Neural crest cell (in vitro differentiated cells): ENCODE results near the gene NUP210L. TPM values are rescaled to one million over a fixed set of nuclear protein-coding genes. Genes with fewer than 3 reads are reported as not detected.
"Not testable (repeated sequence)": the region's sequence is repeated elsewhere in the genome, so short reads cannot be mapped to it uniquely, and the experiment has no call there.

Experiments
- DNase-seq: peaks from one replicate; pipeline ENCODE4 v3.0.0; 2021; ENCODE audit warnings: low read depth, mixed read lengths, low spot score
- H3K27ac Mint-ChIP-seq: one replicate; pipeline ENCODE4 v1.8.0; 2021; ENCODE audit warnings: mild to moderate bottlenecking, mixed read lengths; ENCODE audit not compliant: unreplicated experiment
- H3K27me3 Mint-ChIP-seq: 2 replicates; pipeline ENCODE4 v1.8.0; 2021; ENCODE audit warnings: low read depth, mild to moderate bottlenecking, mixed read lengths
- H3K36me3 Mint-ChIP-seq: 2 replicates; pipeline ENCODE4 v1.8.0; 2021; ENCODE audit warnings: low read depth, mild to moderate bottlenecking, mixed read lengths
- H3K4me1 Mint-ChIP-seq: 2 replicates; pipeline ENCODE4 v1.8.0; 2021; ENCODE audit warnings: mixed read lengths
- H3K4me3 Mint-ChIP-seq: one replicate; pipeline ENCODE4 v1.8.0; 2021; ENCODE audit warnings: mild to moderate bottlenecking, mixed read lengths
- H3K9me3 Mint-ChIP-seq: 2 replicates; pipeline ENCODE4 v1.8.0; 2021; ENCODE audit warnings: mixed read lengths
- CTCF ChIP-seq: fragments of 200-600 bp; sonication (generic); conservative IDR thresholded peaks from 2 replicates; pipeline ENCODE4 v1.5.0; 2021; ENCODE audit warnings: antibody characterized with exemption, mild to moderate bottlenecking
- total RNA-seq: library from RNA; stranded (reverse); gene quantifications from 2 replicates; pipeline ENCODE4 v1.2.1, GENCODE V29; 2021

The NUP210L gene
- total RNA-seq, 1 donor from 2014 or later: 0.05 TPM

GRCh38 chr1:154014154-154014907, 140.5 kb downstream of the NUP210L start:
- Mint-ChIP-seq H3K4me1 (no peaks in the 10 kb centered on the region), H3K9me3 (no peaks in the 10 kb centered on the region), H3K36me3 (no peaks in the 10 kb centered on the region), H3K4me3 (no peak overlapping the region), H3K27me3 (no peaks in the 10 kb centered on the region), H3K27ac (no peak overlapping the region)
- no peak for DNase-seq
- TF ChIP-seq CTCF: no peak

- not testable (repeated sequence) for H3K4me3 Mint-ChIP-seq, H3K36me3 Mint-ChIP-seq, H3K27me3 Mint-ChIP-seq, DNase-seq, H3K27ac Mint-ChIP-seq, H3K9me3 Mint-ChIP-seq, H3K4me1 Mint-ChIP-seq
Observed at GRCh38 chr1:154012543-154012942, 142.3 kb downstream of the NUP210L start.

GRCh38 chr1:154012129-154012528, 142.7 kb downstream of the NUP210L start:
- H3K4me1 Mint-ChIP-seq: no peaks in the 10 kb centered on the region
- no peak overlapping the region for H3K4me3 Mint-ChIP-seq
- TF ChIP-seq CTCF: no peak
- no peak for DNase-seq
- no peak overlapping the region for H3K27ac Mint-ChIP-seq
- H3K27me3 Mint-ChIP-seq: no peaks in the 10 kb centered on the region
- H3K9me3 Mint-ChIP-seq: no peaks in the 10 kb centered on the region
- H3K36me3 Mint-ChIP-seq: no peaks in the 10 kb centered on the region

- Mint-ChIP-seq H3K36me3 (no peaks in the 10 kb centered on the region), H3K9me3 (no peaks in the 10 kb centered on the region), H3K27me3 (no peaks in the 10 kb centered on the region), H3K4me1 (no peaks in the 10 kb centered on the region), H3K27ac (no peak overlapping the region), H3K4me3 (no peak overlapping the region)
- no peak for TF ChIP-seq CTCF
- DNase-seq: no peak
Observed at GRCh38 chr1:154006136-154006535, 148.7 kb downstream of the NUP210L start.

GRCh38 chr1:154000420-154000819, 154.5 kb downstream of the NUP210L start:
- Mint-ChIP-seq H3K9me3 (no peaks in the 10 kb centered on the region), H3K27me3 (no peaks in the 10 kb centered on the region), H3K4me3 (no peak overlapping the region), H3K4me1 (peaks cover 2% of the 10 kb centered on the region), H3K27ac (no peak overlapping the region), H3K36me3 (peaks cover 4% of the 10 kb centered on the region)
- DNase-seq: no peak
- TF ChIP-seq CTCF: no peak

GRCh38 chr1:153996882-153997281, 158.0 kb downstream of the NUP210L start:
- H3K27ac Mint-ChIP-seq, H3K9me3 Mint-ChIP-seq, H3K27me3 Mint-ChIP-seq, DNase-seq: not testable (repeated sequence)
- Mint-ChIP-seq H3K4me3 (peak overlapping the region; percentile 23), H3K36me3 (peaks cover 14% of the 10 kb centered on the region), H3K4me1 (peaks cover 13% of the 10 kb centered on the region)
